Lower leg skin (tissue), 3 donors: ENCODE results near the gene COL4A2.

Experiments used
- CTCF ChIP-seq, 3 donors: fragments of 450-650 bp; IDR thresholded peaks; one replicate each; pipeline ENCODE4 v1.5.1; 2016; ENCODE audit warnings: antibody characterized with exemption in 3 of 3, mild to moderate bottlenecking in 3 of 3, moderate library complexity in 2 of 3
- POLR2A ChIP-seq, 2 donors: fragments of 450-650 bp; IDR thresholded peaks; one replicate each; pipeline ENCODE4 v1.6.1; 2016 to 2017; ENCODE audit warnings: antibody characterized with exemption in 2 of 2, mild to moderate bottlenecking in 1 of 2, moderate library complexity in 1 of 2

- TF ChIP-seq CTCF (IDR thresholded peaks at IDR 0.05) (no peak), POLR2A (IDR thresholded peaks at IDR 0.05) (no peak)
Measured at GRCh38 chr13:110479648-110480047, 172.6 kb downstream of the COL4A2 start.
